Measurements from ENCODE around the gene MMP21. TPM values are rescaled to one million over a fixed set of nuclear protein-coding genes. Genes with fewer than 3 reads are reported as not detected.

MMP21 gene
- total RNA-seq, 1 donor from 2014 or later: 0.08 TPM

DNA sequence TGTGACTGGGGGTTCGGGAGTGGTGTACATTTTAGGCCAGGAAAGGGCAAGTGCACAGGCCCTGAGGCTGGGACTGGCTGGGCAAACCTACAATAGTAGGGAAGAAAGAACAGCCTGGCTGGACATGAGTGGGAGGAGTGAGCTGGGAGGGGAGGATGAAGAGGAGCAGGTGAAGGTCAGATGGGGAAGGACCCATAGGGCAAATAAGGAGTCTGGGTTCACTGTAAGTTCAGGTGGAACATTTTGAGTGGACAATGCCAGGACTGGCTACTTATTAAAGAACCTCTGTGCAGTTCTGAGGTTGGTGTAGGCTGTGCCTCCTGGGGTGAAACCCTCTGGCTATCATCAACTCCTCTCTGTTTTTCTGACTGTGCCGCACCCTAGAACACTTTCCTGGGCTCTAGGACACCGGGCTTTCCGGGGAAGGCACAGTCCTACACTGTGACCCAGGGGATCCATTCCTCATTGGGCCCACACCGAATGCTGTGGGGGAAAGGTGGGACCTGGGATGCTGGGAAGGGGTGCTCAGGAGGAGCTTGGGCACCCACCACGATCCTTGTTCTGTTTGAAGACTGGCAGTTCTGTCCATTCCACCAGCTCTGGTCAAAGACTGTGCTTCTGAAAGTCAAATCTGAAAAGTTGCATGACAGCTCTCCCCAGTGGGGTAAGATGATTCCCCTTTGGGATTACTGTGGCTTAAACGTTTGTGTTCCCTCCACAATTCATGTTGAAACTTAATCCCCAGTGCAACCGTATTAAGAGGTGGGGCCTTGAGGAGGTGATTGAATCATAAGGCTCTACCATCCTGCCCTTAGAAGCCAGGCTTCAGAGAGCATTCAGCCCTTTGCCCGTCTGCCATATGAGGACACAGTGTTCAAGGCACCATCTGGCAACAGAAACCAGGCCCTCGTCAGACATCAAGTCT is 4.0 kb upstream of the MMP21 start:
- TF ChIP-seq, protein P1, sequence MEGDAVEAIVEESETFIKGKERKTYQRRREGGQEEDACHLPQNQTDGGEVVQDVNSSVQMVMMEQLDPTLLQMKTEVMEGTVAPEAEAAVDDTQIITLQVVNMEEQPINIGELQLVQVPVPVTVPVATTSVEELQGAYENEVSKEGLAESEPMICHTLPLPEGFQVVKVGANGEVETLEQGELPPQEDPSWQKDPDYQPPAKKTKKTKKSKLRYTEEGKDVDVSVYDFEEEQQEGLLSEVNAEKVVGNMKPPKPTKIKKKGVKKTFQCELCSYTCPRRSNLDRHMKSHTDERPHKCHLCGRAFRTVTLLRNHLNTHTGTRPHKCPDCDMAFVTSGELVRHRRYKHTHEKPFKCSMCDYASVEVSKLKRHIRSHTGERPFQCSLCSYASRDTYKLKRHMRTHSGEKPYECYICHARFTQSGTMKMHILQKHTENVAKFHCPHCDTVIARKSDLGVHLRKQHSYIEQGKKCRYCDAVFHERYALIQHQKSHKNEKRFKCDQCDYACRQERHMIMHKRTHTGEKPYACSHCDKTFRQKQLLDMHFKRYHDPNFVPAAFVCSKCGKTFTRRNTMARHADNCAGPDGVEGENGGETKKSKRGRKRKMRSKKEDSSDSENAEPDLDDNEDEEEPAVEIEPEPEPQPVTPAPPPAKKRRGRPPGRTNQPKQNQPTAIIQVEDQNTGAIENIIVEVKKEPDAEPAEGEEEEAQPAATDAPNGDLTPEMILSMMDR (IDR thresholded peaks at IDR 0.05; ENCODE audit: insufficient read depth, low read length, poor library complexity, severe bottlenecking): no peak
- DNase-seq (ENCODE audit: low read depth): no peak
- H3K27me3 ChIP-seq (ENCODE audit: control insufficient read depth, insufficient read depth, low read length): peaks cover 21% of the 10 kb centered on the region
- H3K4me3 ChIP-seq (ENCODE audit: low read depth, low read length): no peak overlapping the region
- H3K36me3 ChIP-seq (ENCODE audit: control insufficient read depth, insufficient read depth, low read length): no peaks in the 10 kb centered on the region

DNA sequence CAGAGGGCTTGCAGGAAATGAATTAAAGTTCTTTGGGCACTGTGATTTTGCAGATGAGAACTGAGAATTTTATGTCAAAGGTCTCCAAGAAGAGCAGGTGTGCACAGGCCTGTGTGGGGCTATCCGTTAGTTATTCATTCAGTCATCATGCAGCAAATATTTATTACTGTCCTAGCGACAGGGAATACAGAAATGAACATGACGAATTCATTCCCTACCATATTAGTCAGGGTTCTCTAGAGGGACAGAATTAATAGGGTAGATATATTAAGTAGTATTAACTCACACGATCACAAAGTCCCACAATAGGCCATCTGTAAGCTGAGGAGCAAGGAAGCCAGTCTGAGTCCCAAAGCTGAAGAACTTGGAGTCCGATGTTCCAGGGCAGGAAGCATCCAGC is 2.9 kb upstream of the MMP21 start:
- peaks cover 25% of the 10 kb centered on the region for H3K27me3 ChIP-seq (ENCODE audit: control insufficient read depth, insufficient read depth, low read length)
- TF ChIP-seq, protein P1 (IDR thresholded peaks at IDR 0.05; ENCODE audit: insufficient read depth, low read length, poor library complexity, severe bottlenecking): no peak
- H3K36me3 ChIP-seq (ENCODE audit: control insufficient read depth, insufficient read depth, low read length): no peaks in the 10 kb centered on the region
- DNase-seq (ENCODE audit: low read depth): no peak
- no peak overlapping the region for H3K4me3 ChIP-seq (ENCODE audit: low read depth, low read length)

DNA sequence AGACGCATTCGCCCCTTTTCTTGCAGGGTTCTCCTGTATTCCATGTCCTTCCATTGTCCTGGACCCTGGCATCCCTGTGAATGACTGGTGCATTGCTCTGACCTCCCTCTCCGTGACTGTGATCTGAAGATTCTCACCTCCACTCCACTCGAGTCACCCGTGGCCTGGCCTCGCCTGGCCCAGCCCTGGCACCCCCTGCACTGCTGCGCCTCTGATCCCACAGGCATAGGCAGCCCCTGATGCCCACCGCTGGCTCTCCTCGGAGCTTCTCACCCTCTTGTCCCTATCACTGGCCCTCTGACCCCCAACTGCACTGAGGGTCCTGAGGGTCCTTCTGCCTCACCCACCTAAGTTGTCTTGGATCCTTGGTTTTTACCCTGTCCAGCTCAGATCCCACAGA is 2.2 kb upstream of the MMP21 start:
- TF ChIP-seq, protein P1 (IDR thresholded peaks at IDR 0.05; ENCODE audit: insufficient read depth, low read length, poor library complexity, severe bottlenecking): no peak
- peaks cover 26% of the 10 kb centered on the region for H3K27me3 ChIP-seq (ENCODE audit: control insufficient read depth, insufficient read depth, low read length)
- no peak for DNase-seq (ENCODE audit: low read depth)
- no peaks in the 10 kb centered on the region for H3K36me3 ChIP-seq (ENCODE audit: control insufficient read depth, insufficient read depth, low read length)
- no peak overlapping the region for H3K4me3 ChIP-seq (ENCODE audit: low read depth, low read length)

DNA sequence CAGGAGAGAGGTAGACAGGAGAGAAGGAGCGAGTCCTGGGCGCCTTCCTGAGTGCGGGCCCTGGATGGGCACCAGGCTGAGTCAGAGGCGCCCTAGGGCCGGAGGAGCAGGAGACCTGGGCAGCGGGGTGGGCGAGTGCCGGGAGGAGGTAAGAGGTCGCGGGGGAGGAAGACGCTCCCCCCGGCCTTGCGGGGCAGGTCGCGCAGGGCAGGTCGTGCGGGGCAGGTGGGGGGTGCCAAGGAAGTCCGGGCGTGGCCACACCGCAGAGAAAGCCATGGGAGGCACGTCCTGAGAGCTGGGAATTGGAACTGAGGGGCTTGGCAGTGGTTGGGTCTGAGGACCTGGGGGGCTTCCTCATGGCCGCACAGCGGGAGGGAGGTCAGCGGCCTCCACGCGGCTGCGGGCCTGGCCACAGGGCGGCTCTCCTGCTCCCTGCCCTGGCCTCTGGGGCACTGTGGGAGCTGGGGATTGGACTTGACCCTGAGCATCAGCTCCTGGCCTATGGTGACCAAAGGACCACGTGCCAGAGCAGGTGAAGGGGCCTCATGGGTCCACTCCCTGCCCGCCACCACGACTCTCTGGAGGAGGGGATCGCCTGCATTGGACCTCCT is 935 bp downstream of the MMP21 start:
- Histone ChIP-seq H3K36me3 (ENCODE audit: control insufficient read depth, insufficient read depth, low read length) (no peaks in the 10 kb centered on the region), H3K27me3 (ENCODE audit: control insufficient read depth, insufficient read depth, low read length) (peaks cover 26% of the 10 kb centered on the region), H3K4me3 (ENCODE audit: low read depth, low read length) (no peak overlapping the region)
- TF ChIP-seq, protein P1 (IDR thresholded peaks at IDR 0.05; ENCODE audit: insufficient read depth, low read length, poor library complexity, severe bottlenecking): no peak
- DNase-seq (ENCODE audit: low read depth): no peak

DNA sequence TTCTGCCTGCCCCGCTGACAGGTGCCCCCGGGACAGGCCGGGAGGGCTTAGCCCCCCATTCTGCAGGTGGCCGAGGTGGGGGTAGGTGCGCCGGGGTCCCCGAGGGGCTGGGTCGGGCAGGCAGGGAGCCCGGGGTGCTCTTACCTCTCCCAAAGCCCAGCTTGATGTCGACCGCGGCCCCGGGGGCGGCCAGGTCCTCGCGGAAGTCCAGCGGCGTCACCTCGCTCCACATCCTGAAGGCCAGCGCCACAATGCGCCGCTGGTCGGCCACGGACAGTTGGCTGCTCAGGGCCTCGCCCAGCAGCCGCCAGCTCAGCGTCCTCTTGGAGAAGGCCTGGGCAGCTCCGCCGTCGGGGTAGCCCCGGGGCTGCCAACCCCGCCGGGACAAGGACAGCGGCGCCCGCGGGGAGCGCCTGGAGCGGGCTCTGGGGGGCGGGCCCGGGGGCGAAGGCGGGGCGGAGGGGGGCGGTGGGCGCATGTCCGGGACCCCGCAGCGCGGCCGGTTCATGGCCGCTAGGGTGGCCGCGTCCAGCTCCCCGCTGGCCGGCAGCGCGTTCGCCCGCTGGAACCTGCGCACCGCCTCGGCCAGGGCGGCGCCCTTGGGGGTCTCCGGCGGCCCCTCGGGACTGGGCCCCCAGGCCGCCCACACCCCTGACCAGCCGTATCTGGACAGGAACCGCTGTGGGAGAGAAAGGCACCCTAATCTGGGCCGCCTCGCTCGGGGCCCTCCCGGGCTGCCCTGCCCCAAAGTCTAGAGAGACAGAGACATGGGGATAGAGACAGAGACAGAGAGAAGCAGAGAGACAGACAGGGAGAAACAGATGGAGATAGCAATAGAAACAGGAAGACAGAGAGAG is 1.7 kb downstream of the MMP21 start:
- Histone ChIP-seq H3K36me3 (ENCODE audit: control insufficient read depth, insufficient read depth, low read length) (no peaks in the 10 kb centered on the region), H3K27me3 (ENCODE audit: control insufficient read depth, insufficient read depth, low read length) (peaks cover 26% of the 10 kb centered on the region), H3K4me3 (ENCODE audit: low read depth, low read length) (no peak overlapping the region)
- no peak for DNase-seq (ENCODE audit: low read depth)
- TF ChIP-seq, protein P1 (IDR thresholded peaks at IDR 0.05; ENCODE audit: insufficient read depth, low read length, poor library complexity, severe bottlenecking): no peak

Measured in kidney epithelial cell (primary cell).